NCI-H446 treated with DMSO at 0.1 percent for 48 hours (cell line): ENCODE measurements around the gene ABT1.
"Not testable (repeated sequence)": the region's sequence is repeated elsewhere in the genome, so short reads cannot be mapped to it uniquely, and the experiment has no call there.

ENCODE experiments used
- DNase-seq: peaks from one replicate; lab custom pipeline; 2025; lab: John Stamatoyannopoulos, UW

Gene ABT1

GRCh38 chr6:26596579-26597388, at the start of gene ABT1:
Gene ABT1, plus strand, starts transcription at chr6:26596953. Its CDS starts 30 bp downstream, at chr6:26596983.
- peak; percentile 94 for DNase-seq

GRCh38 chr6:26547363-26547762, 49.4 kb upstream of the ABT1 start:
- not testable (repeated sequence) for DNase-seq

- DNase-seq = no peak
Observed at GRCh38 chr6:26550250-26550993, 46.3 kb upstream of the ABT1 start.

- no peak for DNase-seq
Observed at GRCh38 chr6:26552205-26552604, 44.5 kb upstream of the ABT1 start.

GRCh38 chr6:26552640-26553188, 44.0 kb upstream of the ABT1 start:
- DNase-seq = no peak

GRCh38 chr6:26553264-26553634, 43.5 kb upstream of the ABT1 start:
- peak; percentile 66 for DNase-seq

- peak; percentile 91 for DNase-seq
Observed at GRCh38 chr6:26553635-26554446, 42.9 kb upstream of the ABT1 start.

GRCh38 chr6:26554447-26554696, 42.4 kb upstream of the ABT1 start:
- no peak for DNase-seq

GRCh38 chr6:26554697-26555504, 41.9 kb upstream of the ABT1 start:
- DNase-seq = peak; percentile 29

- DNase-seq = no peak
Observed at GRCh38 chr6:26555505-26556262, 41.1 kb upstream of the ABT1 start.

GRCh38 chr6:26556263-26557070, 40.3 kb upstream of the ABT1 start:
- DNase-seq = peak; percentile 83

GRCh38 chr6:26561533-26562466, 35.0 kb upstream of the ABT1 start:
- DNase-seq = no peak

- no peak for DNase-seq
Observed at GRCh38 chr6:26563488-26563887, 33.3 kb upstream of the ABT1 start.

GRCh38 chr6:26568601-26569432, 27.9 kb upstream of the ABT1 start:
- DNase-seq = peak; percentile 81

- no peak for DNase-seq
Observed at GRCh38 chr6:26569433-26569764, 27.4 kb upstream of the ABT1 start.

- no peak for DNase-seq
Observed at GRCh38 chr6:26570027-26570809, 26.5 kb upstream of the ABT1 start.

- DNase-seq = peak; percentile 88
Observed at GRCh38 chr6:26571592-26572296, 25.0 kb upstream of the ABT1 start.
